Measurements from ENCODE around the gene HDLBP. TPM values are rescaled to one million over a fixed set of nuclear protein-coding genes. Genes with fewer than 3 reads are reported as not detected.

The HDLBP gene
- total RNA-seq, 1 donor from 2014 or later, result 405 TPM

- DNase-seq (ENCODE audit: low read depth), result no peak
- TF ChIP-seq CTCF (IDR thresholded peaks at IDR 0.05; ENCODE audit: insufficient read depth, low read length, poor library complexity, severe bottlenecking), result no peak
- peak overlapping the region; percentile 59 for H3K4me3 ChIP-seq (ENCODE audit: low read depth, low read length)
- no peaks in the 10 kb centered on the region for H3K36me3 ChIP-seq (ENCODE audit: control insufficient read depth, insufficient read depth, low read length)
- H3K27me3 ChIP-seq (ENCODE audit: control insufficient read depth, insufficient read depth, low read length), result peaks cover 2% of the 10 kb centered on the region
These were observed 96.5 kb downstream of the HDLBP start for GRCh38 chr2:241219030-241219382.

GRCh38 chr2:241218131-241219029, 97.1 kb downstream of the HDLBP start:
- Histone ChIP-seq H3K27me3 (ENCODE audit: control insufficient read depth, insufficient read depth, low read length) (peaks cover 5% of the 10 kb centered on the region), H3K36me3 (ENCODE audit: control insufficient read depth, insufficient read depth, low read length) (no peaks in the 10 kb centered on the region), H3K4me3 (ENCODE audit: low read depth, low read length) (peak overlapping the region; percentile 59)
- DNase-seq (ENCODE audit: low read depth), result no peak
- TF ChIP-seq CTCF (IDR thresholded peaks at IDR 0.05; ENCODE audit: insufficient read depth, low read length, poor library complexity, severe bottlenecking), result peak; percentile 3

DNA sequence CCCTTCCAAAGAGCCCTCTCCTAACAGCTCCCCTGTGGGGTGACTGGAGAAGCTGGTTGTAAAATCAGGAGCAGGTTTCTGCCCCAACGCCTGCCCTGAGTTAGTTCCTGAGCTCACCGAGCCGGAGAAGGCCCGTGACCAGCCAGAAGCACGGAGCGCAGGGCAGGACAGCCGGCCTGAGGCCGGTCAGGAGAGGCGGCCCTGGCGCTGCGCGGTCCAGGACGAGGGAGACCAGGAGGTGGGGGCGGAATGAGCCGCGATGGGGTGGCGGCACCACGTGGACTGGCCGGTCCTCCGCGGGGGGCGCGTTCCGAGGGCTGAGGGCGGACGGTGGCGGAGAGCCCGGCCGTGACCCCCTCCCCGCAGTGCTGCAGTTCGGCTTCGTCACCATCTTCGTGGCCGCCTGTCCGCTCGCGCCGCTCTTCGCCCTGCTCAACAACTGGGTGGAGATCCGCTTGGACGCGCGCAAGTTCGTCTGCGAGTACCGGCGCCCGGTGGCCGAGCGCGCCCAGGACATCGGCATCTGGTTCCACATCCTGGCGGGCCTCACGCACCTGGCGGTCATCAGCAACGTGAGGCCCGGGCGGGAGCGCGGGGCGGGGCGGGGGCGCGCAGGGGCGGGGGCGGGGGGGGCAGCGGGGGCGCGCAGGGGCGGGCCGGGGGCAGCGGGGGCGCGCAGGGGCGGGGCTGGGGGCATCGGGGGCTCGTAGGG, 98.0 kb downstream of the HDLBP start:
- TF ChIP-seq CTCF (IDR thresholded peaks at IDR 0.05; ENCODE audit: insufficient read depth, low read length, poor library complexity, severe bottlenecking), result no peak
- DNase-seq (ENCODE audit: low read depth), result peak; percentile 23
- Histone ChIP-seq H3K27me3 (ENCODE audit: control insufficient read depth, insufficient read depth, low read length) (peaks cover 10% of the 10 kb centered on the region), H3K4me3 (ENCODE audit: low read depth, low read length) (peak overlapping the region; percentile 37), H3K36me3 (ENCODE audit: control insufficient read depth, insufficient read depth, low read length) (no peaks in the 10 kb centered on the region)

DNA sequence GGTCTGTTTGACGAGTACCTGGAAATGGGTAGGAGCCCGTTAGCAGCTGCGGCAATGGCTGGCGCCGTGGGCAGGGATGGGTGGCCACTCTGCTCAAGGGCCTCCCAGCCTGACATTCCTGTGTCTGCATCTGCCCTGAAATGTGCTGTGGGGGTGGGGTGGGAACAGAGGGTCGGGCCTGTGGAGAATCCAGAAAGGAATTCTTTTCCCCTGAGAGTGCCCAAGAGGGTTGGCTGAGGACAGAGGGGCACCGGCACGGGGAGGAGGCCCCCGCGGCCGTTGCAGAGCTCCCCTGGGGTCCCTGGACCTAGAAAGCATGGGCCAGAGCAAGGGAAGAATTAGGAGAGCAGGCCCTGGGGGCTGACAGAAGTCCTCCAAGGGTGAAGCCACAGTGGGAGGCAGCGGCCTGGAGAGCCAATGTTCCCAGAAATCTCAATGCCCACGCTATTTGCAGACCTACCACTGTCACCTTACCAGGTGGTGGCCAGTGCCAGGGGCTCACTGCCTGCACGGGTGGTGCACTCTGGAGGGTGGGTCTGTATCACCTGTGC, 99.2 kb downstream of the HDLBP start:
- DNase-seq (ENCODE audit: low read depth), result no peak
- no peak for TF ChIP-seq CTCF (IDR thresholded peaks at IDR 0.05; ENCODE audit: insufficient read depth, low read length, poor library complexity, severe bottlenecking)
- Histone ChIP-seq H3K4me3 (ENCODE audit: low read depth, low read length) (no peak overlapping the region), H3K36me3 (ENCODE audit: control insufficient read depth, insufficient read depth, low read length) (no peaks in the 10 kb centered on the region), H3K27me3 (ENCODE audit: control insufficient read depth, insufficient read depth, low read length) (peaks cover 16% of the 10 kb centered on the region)

DNA sequence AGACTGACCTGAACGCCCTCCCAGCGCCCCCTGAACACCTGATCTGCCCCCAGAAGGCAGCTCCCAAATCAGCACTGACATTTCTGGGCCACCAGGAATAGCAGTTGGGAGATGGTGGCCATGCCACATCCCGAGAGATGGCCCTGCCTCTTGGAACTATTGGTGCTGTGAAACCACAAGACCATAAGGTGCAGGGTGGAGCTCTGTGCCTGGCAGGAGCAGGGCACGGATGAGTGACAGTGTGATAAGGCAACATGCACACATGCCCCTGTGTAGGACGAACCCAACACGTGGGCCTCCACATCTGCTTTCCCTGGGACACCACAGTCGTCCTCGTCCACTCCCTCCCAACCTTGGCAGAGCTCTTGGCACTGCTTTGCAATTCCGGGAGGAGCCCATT, 100.1 kb downstream of the HDLBP start:
- Histone ChIP-seq H3K36me3 (ENCODE audit: control insufficient read depth, insufficient read depth, low read length) (no peaks in the 10 kb centered on the region), H3K27me3 (ENCODE audit: control insufficient read depth, insufficient read depth, low read length) (peaks cover 16% of the 10 kb centered on the region), H3K4me3 (ENCODE audit: low read depth, low read length) (no peak overlapping the region)
- TF ChIP-seq CTCF (IDR thresholded peaks at IDR 0.05; ENCODE audit: insufficient read depth, low read length, poor library complexity, severe bottlenecking), result no peak
- DNase-seq (ENCODE audit: low read depth), result no peak

Measured in kidney epithelial cell (primary cell).